ENCODE results near the gene FOXO3. TPM values are rescaled to one million over a fixed set of nuclear protein-coding genes. Genes with fewer than 3 reads are reported as not detected.

Gene FOXO3
- total and polyA plus RNA-seq, 2 of the 13 experiments (the other 11 are each of a cell fraction or from before 2014, with no cell fraction given) = 16.0 to 22.5 TPM

- TF ChIP-seq, protein P1, sequence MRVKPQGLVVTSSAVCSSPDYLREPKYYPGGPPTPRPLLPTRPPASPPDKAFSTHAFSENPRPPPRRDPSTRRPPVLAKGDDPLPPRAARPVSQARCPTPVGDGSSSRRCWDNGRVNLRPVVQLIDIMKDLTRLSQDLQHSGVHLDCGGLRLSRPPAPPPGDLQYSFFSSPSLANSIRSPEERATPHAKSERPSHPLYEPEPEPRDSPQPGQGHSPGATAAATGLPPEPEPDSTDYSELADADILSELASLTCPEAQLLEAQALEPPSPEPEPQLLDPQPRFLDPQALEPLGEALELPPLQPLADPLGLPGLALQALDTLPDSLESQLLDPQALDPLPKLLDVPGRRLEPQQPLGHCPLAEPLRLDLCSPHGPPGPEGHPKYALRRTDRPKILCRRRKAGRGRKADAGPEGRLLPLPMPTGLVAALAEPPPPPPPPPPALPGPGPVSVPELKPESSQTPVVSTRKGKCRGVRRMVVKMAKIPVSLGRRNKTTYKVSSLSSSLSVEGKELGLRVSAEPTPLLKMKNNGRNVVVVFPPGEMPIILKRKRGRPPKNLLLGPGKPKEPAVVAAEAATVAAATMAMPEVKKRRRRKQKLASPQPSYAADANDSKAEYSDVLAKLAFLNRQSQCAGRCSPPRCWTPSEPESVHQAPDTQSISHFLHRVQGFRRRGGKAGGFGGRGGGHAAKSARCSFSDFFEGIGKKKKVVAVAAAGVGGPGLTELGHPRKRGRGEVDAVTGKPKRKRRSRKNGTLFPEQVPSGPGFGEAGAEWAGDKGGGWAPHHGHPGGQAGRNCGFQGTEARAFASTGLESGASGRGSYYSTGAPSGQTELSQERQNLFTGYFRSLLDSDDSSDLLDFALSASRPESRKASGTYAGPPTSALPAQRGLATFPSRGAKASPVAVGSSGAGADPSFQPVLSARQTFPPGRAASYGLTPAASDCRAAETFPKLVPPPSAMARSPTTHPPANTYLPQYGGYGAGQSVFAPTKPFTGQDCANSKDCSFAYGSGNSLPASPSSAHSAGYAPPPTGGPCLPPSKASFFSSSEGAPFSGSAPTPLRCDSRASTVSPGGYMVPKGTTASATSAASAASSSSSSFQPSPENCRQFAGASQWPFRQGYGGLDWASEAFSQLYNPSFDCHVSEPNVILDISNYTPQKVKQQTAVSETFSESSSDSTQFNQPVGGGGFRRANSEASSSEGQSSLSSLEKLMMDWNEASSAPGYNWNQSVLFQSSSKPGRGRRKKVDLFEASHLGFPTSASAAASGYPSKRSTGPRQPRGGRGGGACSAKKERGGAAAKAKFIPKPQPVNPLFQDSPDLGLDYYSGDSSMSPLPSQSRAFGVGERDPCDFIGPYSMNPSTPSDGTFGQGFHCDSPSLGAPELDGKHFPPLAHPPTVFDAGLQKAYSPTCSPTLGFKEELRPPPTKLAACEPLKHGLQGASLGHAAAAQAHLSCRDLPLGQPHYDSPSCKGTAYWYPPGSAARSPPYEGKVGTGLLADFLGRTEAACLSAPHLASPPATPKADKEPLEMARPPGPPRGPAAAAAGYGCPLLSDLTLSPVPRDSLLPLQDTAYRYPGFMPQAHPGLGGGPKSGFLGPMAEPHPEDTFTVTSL (CRISPR knock-in tag; IDR thresholded peaks at IDR 0.05; ENCODE audit: borderline replicate concordance) = no peak
- TF ChIP-seq ZNF367 (CRISPR knock-in tag; IDR thresholded peaks at IDR 0.05; ENCODE audit: borderline replicate concordance) (no peak), RNF219 (CRISPR knock-in tag; IDR thresholded peaks at IDR 0.05) (no peak), GATAD2A (CRISPR knock-in tag; IDR thresholded peaks at IDR 0.05) (0 out of 2 replicates have a peak, but pooled peaks have one; percentile 17), ZFAT (CRISPR knock-in tag; conservative IDR thresholded peaks at IDR 0.05) (no peak), THYN1 (CRISPR knock-in tag; IDR thresholded peaks at IDR 0.05; ENCODE audit: borderline replicate concordance, low read depth) (no peak), CC2D1A (CRISPR knock-in tag; IDR thresholded peaks at IDR 0.05) (no peak), THAP11 (CRISPR knock-in tag; IDR thresholded peaks at IDR 0.05) (no peak)
- TF ChIP-seq, protein P2, sequence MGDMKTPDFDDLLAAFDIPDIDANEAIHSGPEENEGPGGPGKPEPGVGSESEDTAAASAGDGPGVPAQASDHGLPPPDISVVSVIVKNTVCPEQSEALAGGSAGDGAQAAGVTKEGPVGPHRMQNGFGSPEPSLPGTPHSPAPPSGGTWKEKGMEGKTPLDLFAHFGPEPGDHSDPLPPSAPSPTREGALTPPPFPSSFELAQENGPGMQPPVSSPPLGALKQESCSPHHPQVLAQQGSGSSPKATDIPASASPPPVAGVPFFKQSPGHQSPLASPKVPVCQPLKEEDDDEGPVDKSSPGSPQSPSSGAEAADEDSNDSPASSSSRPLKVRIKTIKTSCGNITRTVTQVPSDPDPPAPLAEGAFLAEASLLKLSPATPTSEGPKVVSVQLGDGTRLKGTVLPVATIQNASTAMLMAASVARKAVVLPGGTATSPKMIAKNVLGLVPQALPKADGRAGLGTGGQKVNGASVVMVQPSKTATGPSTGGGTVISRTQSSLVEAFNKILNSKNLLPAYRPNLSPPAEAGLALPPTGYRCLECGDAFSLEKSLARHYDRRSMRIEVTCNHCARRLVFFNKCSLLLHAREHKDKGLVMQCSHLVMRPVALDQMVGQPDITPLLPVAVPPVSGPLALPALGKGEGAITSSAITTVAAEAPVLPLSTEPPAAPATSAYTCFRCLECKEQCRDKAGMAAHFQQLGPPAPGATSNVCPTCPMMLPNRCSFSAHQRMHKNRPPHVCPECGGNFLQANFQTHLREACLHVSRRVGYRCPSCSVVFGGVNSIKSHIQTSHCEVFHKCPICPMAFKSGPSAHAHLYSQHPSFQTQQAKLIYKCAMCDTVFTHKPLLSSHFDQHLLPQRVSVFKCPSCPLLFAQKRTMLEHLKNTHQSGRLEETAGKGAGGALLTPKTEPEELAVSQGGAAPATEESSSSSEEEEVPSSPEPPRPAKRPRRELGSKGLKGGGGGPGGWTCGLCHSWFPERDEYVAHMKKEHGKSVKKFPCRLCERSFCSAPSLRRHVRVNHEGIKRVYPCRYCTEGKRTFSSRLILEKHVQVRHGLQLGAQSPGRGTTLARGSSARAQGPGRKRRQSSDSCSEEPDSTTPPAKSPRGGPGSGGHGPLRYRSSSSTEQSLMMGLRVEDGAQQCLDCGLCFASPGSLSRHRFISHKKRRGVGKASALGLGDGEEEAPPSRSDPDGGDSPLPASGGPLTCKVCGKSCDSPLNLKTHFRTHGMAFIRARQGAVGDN (CRISPR knock-in tag; IDR thresholded peaks at IDR 0.05) = no peak
Measured at GRCh38 chr6:108556250-108556649, 4.5 kb upstream of the FOXO3 start (continued).
